Measurements from ENCODE around the gene MED13L. TPM values are rescaled to one million over a fixed set of nuclear protein-coding genes. Genes with fewer than 3 reads are reported as not detected.
"Not testable (repeated sequence)": the region's sequence is repeated elsewhere in the genome, so short reads cannot be mapped to it uniquely, and the experiment has no call there.

MED13L gene
- total and polyA plus RNA-seq, 2 experiments from 2014 or later: 11.7 to 88.7 TPM

DNA sequence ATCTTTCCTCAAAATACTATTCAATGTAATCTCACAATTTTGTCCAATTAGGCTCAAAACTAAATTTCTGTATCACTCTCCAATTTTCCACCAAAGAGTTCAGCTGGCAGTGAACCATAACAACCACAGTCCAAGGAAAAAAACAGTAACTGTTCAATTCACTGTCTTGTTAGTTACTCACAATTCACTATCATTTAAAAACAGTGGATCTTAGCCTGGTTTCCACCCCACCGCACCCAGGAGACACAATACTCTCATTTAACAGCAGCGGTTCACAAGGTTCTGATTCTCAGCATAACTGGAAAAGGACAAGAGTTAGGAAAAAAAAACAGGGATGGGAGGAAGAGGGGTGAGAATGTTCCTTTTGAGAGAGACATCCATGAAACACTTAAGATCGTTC, 40.5 kb downstream of the MED13L start:
- H2AFZ ChIP-seq: no peak overlapping the region
- H3K9me2 ChIP-seq (ENCODE audit: insufficient read depth): no peaks in the 10 kb centered on the region
- no peak overlapping the region for H3K4me3 ChIP-seq
- peaks cover 100% of the 10 kb centered on the region for H3K79me2 ChIP-seq (ENCODE audit: insufficient read depth)
- peak; percentile 35 for DNase-seq
- WGBS, 2 experiments (ENCODE audit: low coverage in 1 of 2, low lambda C conversion rate in 2 of 2, missing lambda C conversion rate in 2 of 2): 11 to 14% methylated on average over 3 of the region's 3 CpGs
- peak overlapping the region; percentile 17; the same call in 1 of the 2 replicates for H3K9ac ChIP-seq
- peak overlapping the region; percentile 27 for H3K4me2 ChIP-seq (ENCODE audit: unreplicated experiment)
- peaks cover 15% of the 10 kb centered on the region for H3K4me1 ChIP-seq (ENCODE audit: insufficient read depth)
- peaks cover 45% of the 10 kb centered on the region for H4K20me1 ChIP-seq (ENCODE audit: insufficient read depth)
- H3F3A ChIP-seq (ENCODE audit: insufficient read depth): no peaks in the 10 kb centered on the region
- no peaks in the 10 kb centered on the region for H3K36me3 ChIP-seq (ENCODE audit: low read depth)
- TF ChIP-seq EZH2phosphoT487 (IDR thresholded peaks at IDR 0.05; ENCODE audit: insufficient read depth, low read depth) (no peak), EZH2 (IDR thresholded peaks at IDR 0.05; ENCODE audit: insufficient read depth, poor library complexity, severe bottlenecking) (no peak)
- in situ Hi-C loops (cut with MboI): loop anchor here (25.0 kb wide), 1 partner anchor 225 kb away; no protein-coding TSS in a partner anchor
- no peaks in the 10 kb centered on the region for H3K27me3 ChIP-seq (replicated peaks; ENCODE audit: insufficient read depth)
- H3K9me3 ChIP-seq (ENCODE audit: low read depth): no peaks in the 10 kb centered on the region
- H3K27ac ChIP-seq: no peak overlapping the region

DNA sequence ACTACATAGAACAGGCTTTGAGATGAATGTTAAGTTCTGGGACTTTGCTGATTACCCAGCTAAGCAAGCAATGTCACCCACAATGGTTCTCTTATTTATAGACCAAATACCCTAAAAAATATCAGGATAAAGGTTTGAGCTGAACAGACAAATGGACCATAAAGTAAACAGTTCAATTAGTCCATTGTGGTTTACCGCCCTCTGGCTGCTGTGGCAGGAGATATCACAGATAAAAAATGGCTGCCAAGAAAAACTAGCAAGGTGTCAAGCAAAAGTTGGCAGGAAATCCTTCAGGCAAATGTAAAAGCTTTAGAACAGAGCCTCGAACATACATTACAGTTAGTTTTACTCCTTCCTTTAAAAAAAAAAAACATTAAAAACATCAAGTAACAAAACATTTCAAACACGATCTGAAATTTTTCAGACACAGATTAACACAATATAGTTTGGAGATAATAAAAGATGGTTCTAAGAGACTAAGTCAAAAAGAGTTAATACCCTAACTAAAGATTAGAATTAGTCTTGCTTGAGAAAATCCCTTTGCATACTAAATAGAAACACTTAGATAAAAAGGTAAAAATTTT, 41.3 kb downstream of the MED13L start:
- Histone ChIP-seq H3K4me3 (no peak overlapping the region), H2AFZ (no peak overlapping the region), H3K27ac (no peak overlapping the region), H4K20me1 (ENCODE audit: insufficient read depth) (peaks cover 39% of the 10 kb centered on the region), H3K27me3 (replicated peaks; ENCODE audit: insufficient read depth) (no peaks in the 10 kb centered on the region), H3K4me1 (ENCODE audit: insufficient read depth) (peaks cover 15% of the 10 kb centered on the region), H3F3A (ENCODE audit: insufficient read depth) (no peaks in the 10 kb centered on the region), H3K79me2 (ENCODE audit: insufficient read depth) (peaks cover 100% of the 10 kb centered on the region), H3K4me2 (ENCODE audit: unreplicated experiment) (no peak overlapping the region), H3K9me2 (ENCODE audit: insufficient read depth) (no peaks in the 10 kb centered on the region), H3K9ac (0 out of 2 replicates have a peak overlapping the region, but pooled peaks have one; percentile 17), H3K36me3 (ENCODE audit: low read depth) (no peaks in the 10 kb centered on the region), H3K9me3 (ENCODE audit: low read depth) (no peaks in the 10 kb centered on the region)
- DNase-seq: peak; percentile 72
- in situ Hi-C loops (cut with MboI): loop anchor here (25.0 kb wide), 1 partner anchor 224 kb away; no protein-coding TSS in a partner anchor
- TF ChIP-seq EZH2phosphoT487 (IDR thresholded peaks at IDR 0.05; ENCODE audit: insufficient read depth, low read depth): no peak
- WGBS, 2 experiments (ENCODE audit: low coverage in 1 of 2, low lambda C conversion rate in 2 of 2, missing lambda C conversion rate in 2 of 2): 53 to 55% methylated on average over 3 of the region's 3 CpGs

DNA sequence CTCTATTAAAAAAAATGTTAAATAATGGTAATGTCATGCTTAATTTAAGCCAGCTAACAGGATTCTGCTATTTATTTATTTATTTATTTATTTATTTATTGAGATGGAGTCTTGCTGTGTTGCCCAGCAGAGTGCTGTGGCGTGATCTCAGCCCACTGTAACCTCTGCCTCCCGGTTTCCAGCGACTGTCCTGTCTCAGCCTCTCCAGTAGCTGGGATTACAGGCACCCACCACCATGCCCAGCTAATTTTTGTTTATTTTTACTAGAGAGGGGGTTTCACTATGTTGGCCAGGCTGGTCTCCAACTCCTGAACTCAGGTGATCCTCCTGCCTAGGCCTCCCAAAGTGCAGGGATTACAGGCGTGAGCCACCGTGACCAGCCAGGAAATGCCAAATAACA, 43.3 kb downstream of the MED13L start:
- WGBS, 2 experiments (ENCODE audit: low coverage in 1 of 2, low lambda C conversion rate in 2 of 2, missing lambda C conversion rate in 2 of 2): 97 to 99% methylated on average over 5 of the region's 5 CpGs
- H3K36me3 ChIP-seq (ENCODE audit: low read depth); H3K4me3 ChIP-seq; H3K4me2 ChIP-seq (ENCODE audit: unreplicated experiment); H3K9me3 ChIP-seq (ENCODE audit: low read depth); H3K9ac ChIP-seq; H3F3A ChIP-seq (ENCODE audit: insufficient read depth); H3K9me2 ChIP-seq (ENCODE audit: insufficient read depth); H3K27ac ChIP-seq; DNase-seq; H2AFZ ChIP-seq; H3K27me3 ChIP-seq (replicated peaks; ENCODE audit: insufficient read depth): not testable (repeated sequence)
- peaks cover 100% of the 10 kb centered on the region for H3K79me2 ChIP-seq (ENCODE audit: insufficient read depth)
- H3K4me1 ChIP-seq (ENCODE audit: insufficient read depth): peaks cover 18% of the 10 kb centered on the region
- in situ Hi-C loops (cut with MboI): loop anchor here (25.0 kb wide), 1 partner anchor 222 kb away; no protein-coding TSS in a partner anchor
- peaks cover 32% of the 10 kb centered on the region for H4K20me1 ChIP-seq (ENCODE audit: insufficient read depth)

DNA sequence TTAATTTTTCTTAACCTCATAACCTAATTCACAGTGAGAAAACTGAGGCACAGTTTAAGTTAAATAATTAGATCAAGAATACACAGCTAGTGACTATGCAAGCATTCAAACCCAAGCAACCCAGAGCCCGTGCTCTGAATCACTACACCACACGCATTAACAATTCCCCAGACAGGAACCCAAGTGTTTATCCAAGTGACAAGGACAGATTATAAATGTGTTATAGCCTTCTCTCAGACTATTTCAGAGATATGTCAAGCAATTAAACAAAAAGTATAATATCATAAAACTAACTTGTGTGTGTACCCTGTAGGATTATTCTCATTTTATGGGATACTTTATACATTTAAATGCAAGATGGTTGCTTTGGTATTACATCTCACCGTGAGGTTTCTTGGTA, 43.8 kb downstream of the MED13L start:
- in situ Hi-C loops (cut with MboI): loop anchor here (25.0 kb wide), 1 partner anchor 221 kb away; no protein-coding TSS in a partner anchor
- H4K20me1 ChIP-seq (ENCODE audit: insufficient read depth): peaks cover 32% of the 10 kb centered on the region
- H3K79me2 ChIP-seq (ENCODE audit: insufficient read depth): peaks cover 100% of the 10 kb centered on the region
- DNase-seq: no peak
- no peaks in the 10 kb centered on the region for H3F3A ChIP-seq (ENCODE audit: insufficient read depth)
- H3K9me3 ChIP-seq (ENCODE audit: low read depth): no peaks in the 10 kb centered on the region
- no peak overlapping the region for H2AFZ ChIP-seq
- no peak overlapping the region for H3K9ac ChIP-seq
- no peak overlapping the region for H3K4me3 ChIP-seq
- H3K4me1 ChIP-seq (ENCODE audit: insufficient read depth): peaks cover 18% of the 10 kb centered on the region
- no peaks in the 10 kb centered on the region for H3K36me3 ChIP-seq (ENCODE audit: low read depth)
- no peaks in the 10 kb centered on the region for H3K27me3 ChIP-seq (replicated peaks; ENCODE audit: insufficient read depth)
- 88 to 98% methylated on average over 3 of the region's 3 CpGs for WGBS, 2 experiments (ENCODE audit: low coverage in 1 of 2, low lambda C conversion rate in 2 of 2, missing lambda C conversion rate in 2 of 2)
- H3K27ac ChIP-seq: no peak overlapping the region
- TF ChIP-seq EZH2phosphoT487 (IDR thresholded peaks at IDR 0.05; ENCODE audit: insufficient read depth, low read depth) (no peak), EZH2 (IDR thresholded peaks at IDR 0.05; ENCODE audit: insufficient read depth, poor library complexity, severe bottlenecking) (no peak)
- H3K4me2 ChIP-seq (ENCODE audit: unreplicated experiment): no peak overlapping the region
- H3K9me2 ChIP-seq (ENCODE audit: insufficient read depth): no peaks in the 10 kb centered on the region
